ENCODE data around the gene INSYN2B. TPM values are rescaled to one million over a fixed set of nuclear protein-coding genes. Genes with fewer than 3 reads are reported as not detected.

The INSYN2B gene
- polyA plus RNA-seq, 1 experiment, result 2.0 TPM

GRCh38 chr5:169906745-169907649, 73.3 kb downstream of the INSYN2B start:
- CTCF ChIA-PET, result interaction anchor here (1.2 to 1.4 kb wide), 3 partner anchors 10 to 18 kb away, joined by 3 to 4 read pairs (median 4); no protein-coding TSS in a partner anchor
- TF ChIP-seq CTCF (IDR thresholded peaks at IDR 0.05; ENCODE audit: insufficient read depth, low read depth, low read length), result no peak
- no peak overlapping the region for H3K4me3 ChIP-seq (ENCODE audit: low read depth, low read length)
- no peaks in the 10 kb centered on the region for H3K27me3 ChIP-seq (ENCODE audit: control insufficient read depth, insufficient read depth, low read length)
- POLR2A ChIA-PET, result no interaction called here
- no peak for DNase-seq (ENCODE audit: low read depth)
- H3K36me3 ChIP-seq (ENCODE audit: control insufficient read depth, insufficient read depth, low read length), result no peaks in the 10 kb centered on the region

GRCh38 chr5:169905017-169905416, 75.3 kb downstream of the INSYN2B start:
- Histone ChIP-seq H3K27me3 (ENCODE audit: control insufficient read depth, insufficient read depth, low read length) (no peaks in the 10 kb centered on the region), H3K36me3 (ENCODE audit: control insufficient read depth, insufficient read depth, low read length) (no peaks in the 10 kb centered on the region), H3K4me3 (ENCODE audit: low read depth, low read length) (no peak overlapping the region)
- TF ChIP-seq CTCF (IDR thresholded peaks at IDR 0.05; ENCODE audit: insufficient read depth, low read depth, low read length), result no peak
- DNase-seq (ENCODE audit: low read depth), result no peak
- ChIA-PET CTCF (interaction anchor here (0.6 to 1.8 kb wide), 4 partner anchors 21 to 298 kb away, joined by 3 to 8 read pairs (median 4); partner anchors contain the start of gene INSYN2B), POLR2A (no interaction called here)

DNA sequence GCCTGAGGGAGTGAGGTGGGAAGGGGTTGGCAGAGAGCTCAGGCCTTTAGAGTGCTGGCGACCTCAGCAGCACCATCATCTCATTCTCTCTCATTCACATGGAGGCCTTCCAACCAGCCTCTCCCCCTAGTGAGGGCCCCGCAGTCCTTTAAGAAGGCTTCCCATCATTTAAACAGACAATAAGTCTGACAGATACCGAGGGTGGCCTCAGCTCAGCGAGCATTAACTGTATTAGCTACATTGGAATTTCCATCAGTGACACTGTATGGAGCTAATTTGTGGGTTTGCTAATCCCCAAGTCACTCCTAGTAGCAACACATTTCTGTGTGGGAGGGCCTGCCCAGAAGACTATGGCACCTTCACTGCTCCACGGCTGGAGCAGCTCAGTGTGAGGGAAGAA, 75.8 kb downstream of the INSYN2B start:
- TF ChIP-seq CTCF (IDR thresholded peaks at IDR 0.05; ENCODE audit: insufficient read depth, low read depth, low read length), result no peak
- Histone ChIP-seq H3K4me3 (ENCODE audit: low read depth, low read length) (no peak overlapping the region), H3K27me3 (ENCODE audit: control insufficient read depth, insufficient read depth, low read length) (no peaks in the 10 kb centered on the region), H3K36me3 (ENCODE audit: control insufficient read depth, insufficient read depth, low read length) (no peaks in the 10 kb centered on the region)
- POLR2A ChIA-PET, result interaction anchor here (0.6 kb wide), 1 partner anchor 17 kb away, joined by 3 read pairs; no protein-coding TSS in a partner anchor
- CTCF ChIA-PET, result interaction anchor here (0.5 to 1.8 kb wide), 6 partner anchors 19 to 298 kb away, joined by 3 to 8 read pairs (median 4); partner anchors contain the start of gene INSYN2B
- DNase-seq (ENCODE audit: low read depth), result no peak

GRCh38 chr5:169904059-169904458, 76.2 kb downstream of the INSYN2B start:
- ChIA-PET POLR2A (interaction anchor here (0.6 kb wide), 1 partner anchor 17 kb away, joined by 3 read pairs; no protein-coding TSS in a partner anchor), CTCF (interaction anchor here (0.5 to 1.8 kb wide), 3 partner anchors 20 to 117 kb away, joined by 3 to 8 read pairs (median 4); partner anchors contain the start of gene INSYN2B)
- Histone ChIP-seq H3K36me3 (ENCODE audit: control insufficient read depth, insufficient read depth, low read length) (no peaks in the 10 kb centered on the region), H3K27me3 (ENCODE audit: control insufficient read depth, insufficient read depth, low read length) (no peaks in the 10 kb centered on the region), H3K4me3 (ENCODE audit: low read depth, low read length) (no peak overlapping the region)
- TF ChIP-seq CTCF (IDR thresholded peaks at IDR 0.05; ENCODE audit: insufficient read depth, low read depth, low read length), result no peak
- no peak for DNase-seq (ENCODE audit: low read depth)

DNA sequence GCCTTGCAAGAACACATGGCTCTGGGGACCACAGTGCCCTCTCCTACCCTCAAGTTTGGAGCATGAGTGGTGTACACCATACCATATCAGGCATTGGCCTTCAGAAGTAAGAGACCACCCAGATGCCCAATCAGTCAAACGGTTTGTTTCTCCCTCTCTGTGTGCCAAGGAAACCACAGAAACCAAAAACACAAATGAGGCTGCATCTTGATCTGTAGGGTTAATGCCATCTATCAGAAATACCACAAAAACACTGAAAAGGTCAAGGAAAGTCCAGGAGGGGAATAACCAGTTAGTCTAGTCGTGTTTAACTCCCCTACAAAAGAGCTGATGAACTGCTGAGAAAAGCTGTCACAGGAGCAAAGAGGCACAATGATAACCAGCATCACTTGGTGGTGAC, 78.4 kb downstream of the INSYN2B start:
- Histone ChIP-seq H3K36me3 (ENCODE audit: control insufficient read depth, insufficient read depth, low read length) (no peaks in the 10 kb centered on the region), H3K4me3 (ENCODE audit: low read depth, low read length) (no peak overlapping the region), H3K27me3 (ENCODE audit: control insufficient read depth, insufficient read depth, low read length) (no peaks in the 10 kb centered on the region)
- no peak for TF ChIP-seq CTCF (IDR thresholded peaks at IDR 0.05; ENCODE audit: insufficient read depth, low read depth, low read length)
- ChIA-PET POLR2A (no interaction called here), CTCF (interaction anchor here (2.3 kb wide), 1 partner anchor 78 kb away, joined by 6 read pairs; the partner anchor contains the start of gene INSYN2B)
- DNase-seq (ENCODE audit: low read depth), result no peak

Measured in BJ (cell line).